ENCODE data around the gene SRRD. TPM values are rescaled to one million over a fixed set of nuclear protein-coding genes. Genes with fewer than 3 reads are reported as not detected.
A peak's percentile ranks its signal among the peaks of the same experiment; 100 is the strongest.

SRRD gene
- total and polyA plus RNA-seq, 2 of the 13 experiments (the other 11 are each of a cell fraction or from before 2014, with no cell fraction given): 22.8 to 36.6 TPM

DNA sequence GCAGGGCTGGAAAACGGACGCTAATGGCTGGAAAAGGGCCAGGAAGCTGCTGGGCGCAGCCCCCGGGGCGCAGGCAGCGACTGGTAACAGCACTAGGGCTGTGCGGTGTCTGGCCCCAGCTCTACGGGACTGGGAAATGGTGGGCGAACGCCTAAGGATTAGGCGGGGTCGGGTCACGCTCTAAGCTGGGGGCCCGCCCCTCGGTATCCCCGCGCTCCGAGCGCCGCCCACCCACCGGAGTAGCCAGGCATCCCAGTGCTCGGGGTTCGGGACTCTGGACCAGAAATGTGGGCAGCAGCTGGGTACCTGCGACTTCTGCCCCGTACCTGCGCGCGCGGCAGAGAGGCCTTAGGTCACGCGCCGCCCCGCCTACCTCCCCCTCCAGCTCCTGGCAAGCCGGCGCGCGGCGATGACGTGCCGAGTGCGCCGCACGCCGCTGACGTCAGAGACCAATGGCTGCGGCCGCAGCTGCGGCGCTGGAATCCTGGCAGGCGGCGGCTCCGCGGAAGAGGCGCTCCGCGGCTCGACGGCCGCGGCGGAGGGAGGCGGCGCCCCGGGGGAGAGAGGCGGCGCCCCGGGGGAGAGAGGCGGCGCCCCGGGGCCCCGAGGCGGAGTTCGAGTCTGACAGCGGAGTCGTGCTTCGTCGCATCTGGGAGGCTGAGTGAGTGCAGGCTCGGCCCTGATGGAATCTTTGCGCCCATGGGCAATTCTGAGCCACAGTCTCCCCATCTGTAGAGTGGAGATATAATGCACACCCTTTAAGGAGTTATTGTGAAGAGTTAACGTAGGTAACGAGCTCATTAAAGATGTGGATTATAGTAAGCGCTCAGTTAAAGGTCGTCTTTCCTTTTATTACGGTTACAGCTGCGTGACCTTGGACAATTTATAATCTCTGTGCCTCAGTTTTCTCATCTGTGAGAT lies at the start of gene SRRD, which contains the start of gene HPS4 (continued):
- TF ChIP-seq DPF2 (CRISPR knock-in tag; IDR thresholded peaks at IDR 0.05; ENCODE audit: borderline replicate concordance, low read depth) (no peak), ZNF703 (CRISPR knock-in tag; IDR thresholded peaks at IDR 0.05; ENCODE audit: borderline replicate concordance) (no peak), NPAS2 (CRISPR knock-in tag; IDR thresholded peaks at IDR 0.05; ENCODE audit: borderline replicate concordance) (no peak), HCFC1 (IDR thresholded peaks at IDR 0.05; ENCODE audit: low read depth, low read length) (peak; percentile 80), ZNF138 (CRISPR knock-in tag; IDR thresholded peaks at IDR 0.05; ENCODE audit: low read depth) (peak; percentile 83; the same call in 1 of the 2 replicates), TFAP4 (IDR thresholded peaks at IDR 0.05; ENCODE audit: borderline replicate concordance, low read depth) (peak; percentile 72; the same call in 1 of the 2 replicates), REL (CRISPR knock-in tag; conservative IDR thresholded peaks at IDR 0.05) (no peak; the same call in 1 of the 2 replicates), GFI1 (CRISPR knock-in tag; IDR thresholded peaks at IDR 0.05; ENCODE audit: borderline replicate concordance) (no peak; the same call in 1 of the 2 replicates), MAF1 (CRISPR knock-in tag; IDR thresholded peaks at IDR 0.05; ENCODE audit: borderline replicate concordance) (peak; percentile 77; the same call in 1 of the 2 replicates), ZFYVE20 (CRISPR knock-in tag; IDR thresholded peaks at IDR 0.05; ENCODE audit: borderline replicate concordance, low read depth) (no peak), ZNF224 (CRISPR knock-in tag; IDR thresholded peaks at IDR 0.05) (peak; percentile 81; the same call in 1 of the 2 replicates), SP1 (IDR thresholded peaks at IDR 0.05) (no peak), SP1 (CRISPR knock-in tag; IDR thresholded peaks at IDR 0.05) (peak; percentile 90), SIN3A (IDR thresholded peaks at IDR 0.05; ENCODE audit: borderline replicate concordance, low read depth, low read length) (peak; percentile 86; the same call in 1 of the 2 replicates), BCL6 (CRISPR knock-in tag; IDR thresholded peaks at IDR 0.05) (peak; percentile 48; the same call in 1 of the 2 replicates), ZNF512B (CRISPR knock-in tag; IDR thresholded peaks at IDR 0.05; ENCODE audit: borderline replicate concordance) (no peak)
- TF ChIP-seq, protein P1, sequence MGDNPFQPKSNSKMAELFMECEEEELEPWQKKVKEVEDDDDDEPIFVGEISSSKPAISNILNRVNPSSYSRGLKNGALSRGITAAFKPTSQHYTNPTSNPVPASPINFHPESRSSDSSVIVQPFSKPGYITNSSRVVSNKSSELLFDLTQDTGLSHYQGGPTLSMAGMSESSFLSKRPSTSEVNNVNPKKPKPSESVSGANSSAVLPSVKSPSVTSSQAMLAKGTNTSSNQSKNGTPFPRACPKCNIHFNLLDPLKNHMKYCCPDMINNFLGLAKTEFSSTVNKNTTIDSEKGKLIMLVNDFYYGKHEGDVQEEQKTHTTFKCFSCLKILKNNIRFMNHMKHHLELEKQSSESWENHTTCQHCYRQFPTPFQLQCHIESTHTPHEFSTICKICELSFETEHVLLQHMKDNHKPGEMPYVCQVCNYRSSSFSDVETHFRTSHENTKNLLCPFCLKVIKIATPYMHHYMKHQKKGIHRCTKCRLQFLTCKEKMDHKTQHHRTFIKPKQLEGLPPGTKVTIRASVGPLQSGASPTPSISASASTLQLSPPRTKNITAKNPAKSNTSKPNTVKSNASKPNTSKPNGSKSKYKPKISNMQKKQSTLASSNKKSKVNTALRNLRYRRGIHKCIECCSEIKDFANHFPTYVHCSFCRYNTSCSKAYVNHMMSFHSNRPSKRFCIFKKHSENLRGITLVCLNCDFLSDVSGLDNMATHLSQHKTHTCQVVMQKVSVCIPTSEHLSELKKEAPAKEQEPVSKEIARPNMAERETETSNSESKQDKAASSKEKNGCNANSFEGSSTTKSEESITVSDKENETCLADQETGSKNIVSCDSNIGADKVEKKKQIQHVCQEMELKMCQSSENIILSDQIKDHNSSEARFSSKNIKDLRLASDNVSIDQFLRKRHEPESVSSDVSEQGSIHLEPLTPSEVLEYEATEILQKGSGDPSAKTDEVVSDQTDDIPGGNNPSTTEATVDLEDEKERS (CRISPR knock-in tag; IDR thresholded peaks at IDR 0.05): peak; percentile 68; the same call in 1 of the 2 replicates
- TF ChIP-seq, protein P2, sequence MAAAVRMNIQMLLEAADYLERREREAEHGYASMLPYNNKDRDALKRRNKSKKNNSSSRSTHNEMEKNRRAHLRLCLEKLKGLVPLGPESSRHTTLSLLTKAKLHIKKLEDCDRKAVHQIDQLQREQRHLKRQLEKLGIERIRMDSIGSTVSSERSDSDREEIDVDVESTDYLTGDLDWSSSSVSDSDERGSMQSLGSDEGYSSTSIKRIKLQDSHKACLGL (CRISPR knock-in tag; IDR thresholded peaks at IDR 0.05): peak; percentile 64; the same call in 1 of the 2 replicates
- TF ChIP-seq, protein P3, sequence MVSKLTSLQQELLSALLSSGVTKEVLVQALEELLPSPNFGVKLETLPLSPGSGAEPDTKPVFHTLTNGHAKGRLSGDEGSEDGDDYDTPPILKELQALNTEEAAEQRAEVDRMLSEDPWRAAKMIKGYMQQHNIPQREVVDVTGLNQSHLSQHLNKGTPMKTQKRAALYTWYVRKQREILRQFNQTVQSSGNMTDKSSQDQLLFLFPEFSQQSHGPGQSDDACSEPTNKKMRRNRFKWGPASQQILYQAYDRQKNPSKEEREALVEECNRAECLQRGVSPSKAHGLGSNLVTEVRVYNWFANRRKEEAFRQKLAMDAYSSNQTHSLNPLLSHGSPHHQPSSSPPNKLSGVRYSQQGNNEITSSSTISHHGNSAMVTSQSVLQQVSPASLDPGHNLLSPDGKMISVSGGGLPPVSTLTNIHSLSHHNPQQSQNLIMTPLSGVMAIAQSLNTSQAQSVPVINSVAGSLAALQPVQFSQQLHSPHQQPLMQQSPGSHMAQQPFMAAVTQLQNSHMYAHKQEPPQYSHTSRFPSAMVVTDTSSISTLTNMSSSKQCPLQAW (CRISPR knock-in tag; IDR thresholded peaks at IDR 0.05): peak; percentile 88
